GM23338 (cell line): ENCODE measurements around the gene ZNF536. TPM values are rescaled to one million over a fixed set of nuclear protein-coding genes. Genes with fewer than 3 reads are reported as not detected.

ENCODE experiments used
- ATAC-seq: fragments of 200-7000 bp; cut with Tn5 transposase; 3 replicates; pipeline ENCODE4 v1.9.1; 2020
- DNase-seq: peaks from one replicate; pipeline ENCODE4 v3.0.0-alpha.2; 2015; ENCODE audit warnings: low spot score
- H2AFZ ChIP-seq: fragments of 200-600 bp; sonication (generic); 2 replicates; pipeline ENCODE4 v1.8.0; 2016; ENCODE audit warnings: antibody characterized with exemption, mild to moderate bottlenecking, moderate library complexity
- H3F3A ChIP-seq: fragments of 200-600 bp; sonication (generic); replicated peaks from 2 replicates; pipeline ENCODE4 v1.8.0; 2017; ENCODE audit warnings: antibody characterized with exemption, mixed run types, low read depth
- H3K27ac ChIP-seq: fragments of 200-600 bp; sonication (generic); 2 replicates; pipeline ENCODE4 v1.6.1; 2016; ENCODE audit warnings: low read depth
- H3K27me3 ChIP-seq: fragments of 200-600 bp; sonication (generic); 2 replicates; pipeline ENCODE4 v1.8.0; 2016; ENCODE audit warnings: mild to moderate bottlenecking, mixed run types, moderate library complexity; ENCODE audit not compliant: insufficient read depth
- H3K36me3 ChIP-seq: fragments of 200-600 bp; sonication (generic); 2 replicates; pipeline ENCODE4 v1.8.0; 2016; ENCODE audit warnings: mild to moderate bottlenecking; ENCODE audit not compliant: insufficient read depth
- H3K4me1 ChIP-seq: fragments of 200-600 bp; sonication (generic); 2 replicates; pipeline ENCODE4 v1.8.0; 2016; ENCODE audit warnings: mild to moderate bottlenecking, moderate library complexity; ENCODE audit not compliant: insufficient read depth
- H3K4me2 ChIP-seq: fragments of 200-600 bp; sonication (generic); 2 replicates; pipeline ENCODE4 v1.7.1; 2017; ENCODE audit warnings: mixed run types
- H3K4me3 ChIP-seq: fragments of 200-600 bp; sonication (generic); 2 replicates; pipeline ENCODE4 v1.6.1; 2016; ENCODE audit warnings: mixed run types
- H3K79me2 ChIP-seq: fragments of 200-600 bp; sonication (generic); replicated peaks from 2 replicates; pipeline ENCODE4 v1.8.0; 2017; ENCODE audit warnings: mild to moderate bottlenecking; ENCODE audit not compliant: insufficient read depth
- H3K9me2 ChIP-seq: fragments of 200-600 bp; sonication (generic); 2 replicates; pipeline ENCODE4 v1.8.0; 2017; ENCODE audit not compliant: insufficient read depth
- H4K20me1 ChIP-seq: fragments of 200-600 bp; sonication (generic); replicated peaks from 2 replicates; pipeline ENCODE4 v1.8.0; 2017; ENCODE audit warnings: mild to moderate bottlenecking; ENCODE audit not compliant: insufficient read depth
- H3K27ac Mint-ChIP-seq: 2 replicates; pipeline ENCODE4 v1.8.0; 2020; ENCODE audit warnings: inconsistent platforms, mild to moderate bottlenecking, moderate library complexity, mixed read lengths
- H3K27me3 Mint-ChIP-seq: 3 replicates; pipeline ENCODE4 v1.8.0; 2022; ENCODE audit warnings: low read depth, mild to moderate bottlenecking, moderate library complexity, mixed read lengths, inconsistent platforms; ENCODE audit not compliant: insufficient read depth, poor library complexity
- H3K36me3 Mint-ChIP-seq: 3 replicates; pipeline ENCODE4 v1.8.0; 2021; ENCODE audit warnings: low read depth, mild to moderate bottlenecking, inconsistent platforms, moderate library complexity, mixed read lengths
- H3K4me1 Mint-ChIP-seq: 3 replicates; pipeline ENCODE4 v1.8.0; 2020; ENCODE audit warnings: mild to moderate bottlenecking, inconsistent platforms, mixed read lengths
- H3K4me3 Mint-ChIP-seq: 3 replicates; pipeline ENCODE4 v1.8.0; 2021; ENCODE audit warnings: moderate library complexity, mild to moderate bottlenecking, inconsistent platforms, mixed read lengths
- H3K9me3 Mint-ChIP-seq: 3 replicates; pipeline ENCODE4 v1.8.0; 2020; ENCODE audit warnings: moderate library complexity, mild to moderate bottlenecking, inconsistent platforms, mixed read lengths
- CREB1 ChIP-seq: fragments of 250-450 bp; sonication (Bioruptor Pico); IDR thresholded peaks from 2 replicates; pipeline ENCODE4 v1.5.0; 2020; ENCODE audit warnings: low read depth, mild to moderate bottlenecking, moderate library complexity
- CTCF ChIP-seq, 2 experiments: fragments of 200-600 bp in 1 of 2; sonication (generic) in 1 of 2; conservative IDR thresholded peaks; 2 replicates each; pipeline versions ENCODE4 v1.5.1 to v1.6.1; 2016 to 2017; ENCODE audit warnings: antibody characterized with exemption in 2 of 2, low read depth in 2 of 2, mild to moderate bottlenecking in 2 of 2, moderate library complexity in 1 of 2
- ETS1 ChIP-seq: IDR thresholded peaks from 2 replicates; pipeline ENCODE4 v1.6.1; 2016; ENCODE audit warnings: antibody characterized with exemption
- EZH2 ChIP-seq: fragments of 200-600 bp; sonication (generic); IDR thresholded peaks from one replicate; pipeline ENCODE4 v1.8.0; 2017; ENCODE audit warnings: antibody characterized with exemption, mild to moderate bottlenecking, low read depth; ENCODE audit not compliant: unreplicated experiment
- EZH2phosphoT487 ChIP-seq: fragments of 200-600 bp; sonication (generic); IDR thresholded peaks from one replicate; pipeline ENCODE4 v1.8.1; 2018; ENCODE audit warnings: antibody characterized with exemption; ENCODE audit not compliant: unreplicated experiment
- JUNB ChIP-seq: IDR thresholded peaks from one replicate; pipeline ENCODE4 v1.6.1; 2016; ENCODE audit warnings: antibody characterized with exemption; ENCODE audit not compliant: unreplicated experiment
- NANOG ChIP-seq: IDR thresholded peaks from 2 replicates; pipeline ENCODE4 v1.6.1; 2016; ENCODE audit warnings: antibody characterized with exemption, borderline replicate concordance
- POLR2AphosphoS5 ChIP-seq: IDR thresholded peaks from 2 replicates; pipeline ENCODE4 v1.6.1; 2016; ENCODE audit warnings: antibody characterized with exemption, low read depth
- REST ChIP-seq: IDR thresholded peaks from one replicate; pipeline ENCODE4 v1.6.1; 2018; ENCODE audit warnings: antibody characterized with exemption; ENCODE audit not compliant: unreplicated experiment
- ZNF114 ChIP-seq: fragments of 250-450 bp; sonication (Bioruptor Pico); IDR thresholded peaks from 2 replicates; pipeline ENCODE4 v1.5.0; 2020; ENCODE audit warnings: mild to moderate bottlenecking, moderate library complexity
- ZNF331 ChIP-seq: fragments of 250-450 bp; sonication (Bioruptor Pico); IDR thresholded peaks from 2 replicates; pipeline ENCODE4 v1.5.0; 2020; ENCODE audit warnings: low read depth, mild to moderate bottlenecking, moderate library complexity
- ZNF462 ChIP-seq: fragments of 250-450 bp; sonication (Bioruptor Pico); IDR thresholded peaks from 2 replicates; pipeline ENCODE4 v1.5.0; 2020; ENCODE audit warnings: mild to moderate bottlenecking, moderate library complexity
- polyA plus RNA-seq: library from polyadenylated mRNA; unstranded; fragments of >200 nt; fragmentation: Nextera tagmentation; extraction: Ambion mirVana; gene quantifications from 2 replicates; pipeline ENCODE4 v1.2.1, GENCODE V29; 2016
- total RNA-seq: library from RNA; depleted of rRNA; stranded (reverse); fragments of >200 nt; shearing (Covaris generic); gene quantifications from 2 replicates; pipeline ENCODE4 v1.2.3, GENCODE V29; 2014

Gene ZNF536
- total and polyA plus RNA-seq, 2 experiments from 2014 or later, result 0.07 TPM; not detected in 1

- no peak for TF ChIP-seq EZH2
- TF ChIP-seq NANOG, result no peak
- TF ChIP-seq ZNF114 (CRISPR knock-in tag), result no peak
- no peak for TF ChIP-seq JUNB
- no peak for TF ChIP-seq POLR2AphosphoS5
These were observed 169.4 kb downstream of the ZNF536 start (continued) for GRCh38 chr19:30541575-30541974.

- peaks cover 5% of the 10 kb centered on the region for H3K27me3 Mint-ChIP-seq
- no peaks in the 10 kb centered on the region for H3K27me3 ChIP-seq
- TF ChIP-seq POLR2AphosphoS5 (no peak), EZH2 (no peak), EZH2phosphoT487 (no peak), ZNF462 (CRISPR knock-in tag) (no peak), REST (no peak), ZNF331 (no peak), ETS1 (no peak), JUNB (no peak), CTCF (conservative IDR thresholded peaks at IDR 0.05; ENCODE audit: low read depth in 2 of 2) (no peak), NANOG (no peak), ZNF114 (CRISPR knock-in tag) (no peak), CREB1 (CRISPR knock-in tag) (no peak)
These were observed 171.2 kb downstream of the ZNF536 start for GRCh38 chr19:30543243-30543945.

More at GRCh38 chr19:30543243-30543945, 171.2 kb downstream of the ZNF536 start:
- Histone ChIP-seq H3K4me3 (no peak overlapping the region), H3K27ac (no peak overlapping the region), H3K9me2 (0 out of 2 replicates have a peak, but pooled peaks cover 7% of the 10 kb centered on the region), H3K36me3 (no peaks in the 10 kb centered on the region), H3K4me2 (no peak overlapping the region), H2AFZ (no peak overlapping the region), H3K4me1 (no peaks in the 10 kb centered on the region), H3K79me2 (no peaks in the 10 kb centered on the region), H4K20me1 (no peaks in the 10 kb centered on the region), H3F3A (no peaks in the 10 kb centered on the region)
- DNase-seq, result no peak
- H3K9me3 Mint-ChIP-seq, result peaks cover 9% of the 10 kb centered on the region
- no peak for ATAC-seq
- H3K4me3 Mint-ChIP-seq, result no peak overlapping the region
- H3K36me3 Mint-ChIP-seq, result no peaks in the 10 kb centered on the region; the same call in 1 of the 3 replicates
- peaks cover 12% of the 10 kb centered on the region for H3K4me1 Mint-ChIP-seq
- no peak overlapping the region for H3K27ac Mint-ChIP-seq
